NCI-H460 (cell line): Measurements from ENCODE around the gene TMEM183A. TPM values are rescaled to one million over a fixed set of nuclear protein-coding genes. Genes with fewer than 3 reads are reported as not detected.

Experiments used
- DNase-seq: peaks from one replicate; pipeline ENCODE4 v3.0.0-alpha.2; 2016; ENCODE audit warnings: low read depth; ENCODE audit errors: extremely low read depth
- total RNA-seq: library from RNA; depleted of rRNA; stranded (reverse); fragments of >200 nt; shearing (Covaris generic); gene quantifications from 2 replicates; pipeline ENCODE4 v1.2.3, GENCODE V29; 2014

TMEM183A gene
- total RNA-seq, 1 experiment from 2014 or later, result 121 TPM

DNA sequence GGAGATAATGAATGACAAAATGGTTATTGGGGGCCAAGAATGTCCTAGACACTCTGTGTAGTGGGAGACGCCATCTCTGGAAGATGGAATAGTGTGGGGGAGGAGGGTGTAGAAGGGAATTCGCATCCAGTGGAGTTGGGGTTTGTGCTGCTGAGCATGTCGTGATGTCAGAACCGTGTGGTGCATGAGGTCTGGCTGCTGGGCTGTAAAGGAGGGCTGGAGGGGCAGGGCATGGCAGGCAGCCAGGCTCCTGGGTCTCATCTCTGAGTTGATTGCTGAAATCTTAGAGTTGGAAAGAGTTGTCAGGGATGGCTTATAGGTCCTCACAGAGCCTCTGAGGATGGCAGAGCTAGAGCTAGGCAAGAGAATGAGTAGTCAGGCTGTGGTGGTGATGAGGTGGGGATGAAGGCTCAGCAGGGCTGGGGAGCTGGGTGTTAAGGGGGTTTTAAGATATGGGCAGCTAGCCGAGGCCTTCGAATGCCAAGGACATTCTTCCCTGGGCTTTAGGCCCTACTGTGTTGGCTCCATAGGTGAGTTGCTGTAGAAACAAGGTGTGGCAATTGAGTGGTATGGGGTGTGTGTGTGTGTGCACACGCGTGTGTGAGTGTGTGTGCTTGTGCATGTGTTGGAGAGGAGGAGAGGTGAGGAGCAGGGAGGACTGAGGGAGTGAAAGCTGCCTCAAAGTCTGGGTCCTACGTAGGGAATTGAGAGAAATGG lies 21.1 kb downstream of the TMEM183A start:
- DNase-seq, result no peak

DNA sequence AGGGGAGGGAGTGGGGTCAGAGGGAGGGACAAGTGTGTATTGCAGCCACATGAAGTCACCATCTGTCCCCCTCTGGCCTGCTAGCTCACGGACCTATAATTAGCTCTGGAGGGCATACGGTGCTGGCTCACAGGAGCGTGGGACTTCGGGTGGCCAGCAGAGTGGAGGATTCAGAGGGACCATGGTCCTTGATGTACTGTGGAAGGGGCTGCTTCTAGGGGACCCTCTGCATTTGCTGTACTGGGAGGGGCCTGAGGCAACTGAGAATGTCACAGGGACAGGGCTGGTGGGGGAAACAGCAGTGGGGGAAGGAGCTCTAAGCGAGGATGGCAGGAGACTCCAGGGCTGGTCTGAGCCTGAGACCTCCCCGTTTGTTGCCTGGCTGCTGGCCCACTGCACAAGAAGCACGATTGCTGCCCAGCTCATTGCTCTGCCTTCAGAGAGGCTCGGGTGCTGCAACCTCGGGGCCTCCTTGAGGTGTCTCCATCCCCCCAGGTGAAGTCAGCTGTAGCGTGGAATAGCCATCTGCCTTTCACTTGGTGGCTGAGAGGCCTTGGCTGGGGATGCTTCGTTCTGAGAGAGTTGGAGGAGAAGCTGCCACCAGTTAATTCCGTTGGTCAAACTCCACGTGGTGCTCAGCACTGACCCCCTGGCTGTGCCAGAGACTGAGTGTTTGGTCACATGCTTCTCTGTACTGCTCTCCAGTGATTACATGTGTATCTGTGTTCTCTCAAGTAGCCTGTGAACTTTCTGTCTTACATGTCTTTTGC lies 21.8 kb downstream of the TMEM183A start:
- no peak for DNase-seq

DNA sequence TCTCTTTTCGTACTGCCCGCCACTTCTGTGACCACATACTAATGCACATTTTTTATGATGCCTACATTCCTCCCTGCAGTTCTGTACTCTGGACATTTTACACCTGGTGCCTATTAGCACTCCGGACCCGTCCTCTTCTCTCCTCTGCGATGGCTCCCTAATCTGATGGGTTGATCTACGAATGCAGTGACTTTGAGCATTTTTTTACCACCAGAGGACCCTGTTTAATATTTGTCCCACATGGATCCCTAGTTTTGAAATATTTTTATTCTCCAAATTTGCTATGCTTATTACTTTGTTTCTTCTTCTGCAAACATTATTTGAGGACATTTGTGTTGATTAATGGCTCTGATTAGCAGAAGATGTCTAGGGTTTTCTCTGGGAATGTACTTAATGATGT lies 24.3 kb downstream of the TMEM183A start:
- DNase-seq, result no peak

DNA sequence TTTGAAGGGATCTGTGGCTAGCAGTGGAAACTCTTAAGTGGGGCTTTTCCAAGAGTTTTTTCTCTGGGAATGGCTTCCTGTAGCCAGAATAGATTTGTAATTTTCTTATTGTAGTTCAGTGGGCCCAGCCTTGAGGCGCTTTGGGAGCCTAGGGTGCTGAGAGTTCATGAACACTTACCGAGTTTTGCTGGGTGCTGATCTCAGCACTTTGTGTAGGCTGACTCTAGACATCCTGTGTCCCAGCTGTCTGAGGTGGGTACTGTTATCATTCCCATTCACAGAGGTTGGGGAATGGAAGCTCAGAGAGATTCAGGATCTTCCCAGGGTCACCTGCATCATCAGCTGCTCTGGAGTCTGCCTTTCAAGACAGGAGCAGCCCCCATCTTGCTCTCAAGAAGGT lies 26.1 kb downstream of the TMEM183A start:
- DNase-seq, result no peak

GRCh38 chr1:203033917-203034316 lies 26.7 kb downstream of the TMEM183A start:
- no peak for DNase-seq

- no peak for DNase-seq
These were observed 27.4 kb downstream of the TMEM183A start for GRCh38 chr1:203034422-203035110.

GRCh38 chr1:203035111-203036000 lies 28.2 kb downstream of the TMEM183A start:
- DNase-seq, result no peak

DNA sequence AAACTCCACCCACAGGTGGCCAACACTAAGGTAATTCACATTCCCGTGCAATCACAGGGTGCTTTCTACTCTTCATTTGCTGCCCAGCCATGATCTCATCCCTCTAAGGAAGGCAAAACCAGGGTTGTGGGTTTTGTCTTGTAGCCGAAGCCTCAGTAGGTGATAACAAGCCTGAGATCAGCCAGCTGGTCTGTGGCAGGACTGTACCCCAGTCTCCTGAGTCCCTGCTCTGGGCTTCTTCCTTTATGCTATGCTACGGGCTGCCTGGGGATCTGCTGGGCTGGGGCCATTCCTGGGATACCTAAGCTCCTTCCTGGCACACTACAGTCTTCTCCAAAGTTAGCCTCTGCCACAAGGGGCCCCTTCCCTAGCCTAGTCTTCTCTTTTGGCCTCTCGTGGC lies 29.0 kb downstream of the TMEM183A start:
- DNase-seq, result no peak

DNA sequence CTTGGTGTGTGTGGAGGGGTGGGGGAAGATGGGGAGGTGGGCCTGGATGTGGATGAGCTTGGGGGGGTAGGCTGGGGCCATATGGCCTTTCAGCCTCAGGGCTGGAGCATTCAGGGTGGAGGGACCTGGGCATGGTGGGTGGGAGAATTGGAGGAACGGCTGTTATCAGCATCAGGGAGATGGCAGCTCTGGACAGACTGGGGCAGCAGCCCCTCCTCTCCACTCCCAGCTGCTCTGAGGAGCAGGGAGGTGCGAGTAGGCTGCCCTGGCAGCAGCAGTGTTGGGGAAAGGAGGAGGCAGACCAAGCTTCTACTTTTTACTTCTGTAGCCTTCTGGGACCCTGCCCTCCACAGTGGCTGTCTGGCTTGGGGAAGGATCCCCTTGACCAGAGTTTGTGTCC lies 29.4 kb downstream of the TMEM183A start:
- no peak for DNase-seq

- no peak for DNase-seq
These were observed 30.5 kb downstream of the TMEM183A start for GRCh38 chr1:203037509-203038190.

DNA sequence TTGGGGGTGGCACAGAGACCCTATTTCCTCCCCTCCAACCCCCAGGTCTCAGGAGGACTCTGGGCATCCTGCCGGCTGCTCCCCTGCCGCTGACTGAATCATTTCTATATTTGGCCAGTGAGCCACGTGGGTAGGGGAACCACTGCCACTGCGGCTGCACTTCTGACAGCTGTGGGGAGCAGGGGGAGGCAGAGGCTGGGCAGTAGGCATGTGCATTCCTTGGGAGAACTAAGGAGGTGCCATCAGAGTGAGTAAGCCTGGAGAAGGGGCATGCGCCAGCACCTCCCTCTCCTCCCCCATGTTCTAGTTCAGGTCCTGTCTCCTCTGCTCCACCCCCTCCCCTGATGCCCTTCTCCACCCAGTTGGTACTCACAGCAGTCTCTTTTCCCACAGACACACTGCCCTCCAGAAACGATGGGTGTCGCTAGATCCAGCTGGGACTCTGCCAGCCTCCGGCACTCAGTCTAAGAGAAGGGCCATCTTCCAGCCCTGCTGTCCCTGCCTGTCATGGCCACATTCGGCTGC lies 31.1 kb downstream of the TMEM183A start:
- DNase-seq, result no peak

DNA sequence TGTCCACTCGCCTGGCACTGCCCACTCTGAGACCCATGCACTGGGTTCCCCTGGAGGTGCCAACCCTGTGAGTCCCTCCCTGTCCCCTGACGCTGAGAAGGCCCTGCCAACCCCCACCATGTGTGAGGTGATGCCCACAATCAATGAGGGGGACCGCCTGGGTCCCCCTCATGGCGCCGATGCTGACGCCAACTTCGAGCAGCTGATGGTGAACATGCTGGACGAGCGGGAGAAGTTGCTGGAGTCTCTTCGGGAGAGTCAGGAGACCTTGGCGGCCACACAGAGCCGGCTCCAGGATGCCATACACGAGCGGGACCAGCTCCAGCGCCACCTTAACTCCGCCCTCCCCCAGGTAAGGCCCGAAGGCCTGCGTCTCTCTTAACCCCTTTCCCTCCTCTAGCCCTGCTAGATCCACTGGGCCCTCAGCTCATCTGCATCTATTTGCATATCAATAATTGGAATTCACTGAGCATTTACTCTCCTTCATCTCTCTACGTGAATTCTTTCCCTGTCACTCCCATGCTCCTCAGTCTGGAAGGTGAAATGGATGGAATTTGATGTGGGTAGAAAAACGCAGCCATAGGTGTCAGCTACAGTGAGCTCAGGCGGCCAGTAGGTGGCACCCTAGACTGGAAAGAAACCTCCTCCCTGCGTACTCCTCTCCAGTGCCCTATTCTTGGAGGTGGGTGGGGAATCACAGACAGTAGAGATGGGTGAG lies 31.9 kb downstream of the TMEM183A start:
- peak; percentile 74 for DNase-seq

- DNase-seq, result no peak
These were observed 32.7 kb downstream of the TMEM183A start for GRCh38 chr1:203039609-203040512.

DNA sequence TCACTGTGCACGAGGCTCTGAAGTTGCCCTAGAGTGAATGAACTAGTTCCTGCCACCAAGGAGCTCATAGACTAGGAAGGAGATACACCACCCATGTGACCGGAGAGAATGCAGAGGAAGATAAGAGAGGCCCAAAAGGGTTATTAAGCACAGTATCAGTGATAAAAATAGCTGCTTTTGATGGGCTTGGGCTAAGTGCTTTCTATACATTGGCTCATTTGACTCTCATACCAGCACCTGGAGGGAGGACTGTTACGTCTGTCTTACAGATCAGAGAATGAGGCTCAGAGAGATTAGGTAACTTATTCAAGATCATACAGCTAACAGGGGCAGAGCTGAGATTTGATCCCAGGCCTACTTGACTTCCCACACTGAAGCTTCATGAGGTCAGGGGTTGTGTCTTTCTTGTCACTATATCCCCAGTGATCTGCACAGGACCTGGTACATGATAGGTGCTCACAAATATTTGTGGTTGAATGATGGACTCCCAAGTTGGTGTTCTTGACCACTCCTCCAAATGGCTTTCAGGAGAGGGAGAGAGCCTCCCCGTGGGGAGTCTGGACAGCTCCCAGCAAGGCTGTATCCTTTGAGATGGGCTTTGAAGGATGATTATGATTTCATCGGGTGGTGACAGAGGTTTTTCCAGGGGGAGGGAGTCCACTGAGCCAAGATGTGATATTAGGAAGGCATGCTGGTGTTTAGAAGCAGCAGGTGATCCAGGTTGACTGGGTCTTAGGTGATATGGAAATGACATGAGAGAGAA lies 33.5 kb downstream of the TMEM183A start:
- no peak for DNase-seq

- DNase-seq, result no peak
These were observed 34.3 kb downstream of the TMEM183A start for GRCh38 chr1:203041351-203041932.

DNA sequence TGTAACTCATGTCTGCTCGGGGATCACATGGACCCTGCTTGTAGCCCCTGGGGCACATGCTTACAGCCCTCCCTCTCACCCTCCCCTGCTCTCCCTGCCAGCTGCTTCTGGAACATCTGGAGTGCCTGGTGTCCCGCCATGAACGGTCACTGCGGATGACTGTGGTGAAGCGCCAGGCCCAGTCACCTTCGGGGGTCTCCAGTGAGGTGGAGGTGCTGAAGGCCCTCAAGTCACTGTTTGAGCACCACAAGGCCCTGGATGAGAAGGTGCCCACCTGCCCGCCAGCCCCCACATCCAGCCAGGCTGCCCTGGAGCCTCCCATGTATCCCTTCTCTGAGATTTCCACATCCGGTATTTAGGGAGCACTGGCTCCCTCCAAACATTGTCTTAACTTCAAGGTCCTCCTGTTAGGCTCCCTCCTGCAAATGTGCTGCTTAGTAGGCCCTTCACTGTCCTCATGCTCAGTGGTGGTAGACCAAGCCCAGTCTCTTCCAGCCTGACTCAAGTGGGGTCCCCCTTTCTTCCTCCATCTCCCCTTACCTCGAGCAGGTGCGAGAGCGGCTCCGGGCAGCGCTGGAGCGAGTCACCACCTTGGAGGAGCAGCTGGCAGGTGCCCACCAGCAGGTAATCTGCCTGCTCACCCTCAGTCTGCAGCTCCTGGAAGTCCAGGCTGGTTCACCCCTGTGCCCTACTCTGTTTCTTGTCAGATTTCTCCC lies 36.8 kb downstream of the TMEM183A start:
- no peak for DNase-seq
